MM.1S (cell line): ENCODE data around the gene ARHGEF7.

ENCODE experiments used
- DNase-seq: peaks from one replicate; pipeline ENCODE4 v3.0.0-alpha.2; 2015
- H2AFZ ChIP-seq: fragments of 300-600 bp; sonication (generic); 2 replicates; pipeline ENCODE4 v1.6.0; 2016; ENCODE audit warnings: antibody characterized with exemption, low read length
- H3F3A ChIP-seq: fragments of 300-600 bp; sonication (generic); 2 replicates; pipeline ENCODE4 v1.6.1; 2016; ENCODE audit warnings: mild to moderate bottlenecking, antibody characterized with exemption, low read length, moderate library complexity, mixed read lengths; ENCODE audit not compliant: insufficient read depth
- H3K27ac ChIP-seq: fragments of 300-600 bp; sonication (generic); 2 replicates; pipeline ENCODE4 v1.5.1; 2016; ENCODE audit warnings: mild to moderate bottlenecking, low read length
- H3K27me3 ChIP-seq: fragments of 300-600 bp; sonication (generic); replicated peaks from 2 replicates; pipeline ENCODE4 v1.6.0; 2016; ENCODE audit warnings: low read length; ENCODE audit not compliant: insufficient read depth
- H3K36me3 ChIP-seq: fragments of 300-600 bp; sonication (generic); replicated peaks from 2 replicates; pipeline ENCODE4 v1.6.1; 2016; ENCODE audit warnings: mild to moderate bottlenecking, low read length, mixed read lengths; ENCODE audit not compliant: insufficient read depth
- H3K4me1 ChIP-seq: fragments of 300-600 bp; sonication (generic); 2 replicates; pipeline ENCODE4 v1.6.1; 2016; ENCODE audit warnings: low read length, mixed read lengths
- H3K4me2 ChIP-seq: fragments of 300-600 bp; sonication (generic); 2 replicates; pipeline ENCODE4 v1.6.0; 2016; ENCODE audit warnings: low read depth, low read length
- H3K4me3 ChIP-seq: fragments of 300-600 bp; sonication (generic); 2 replicates; pipeline ENCODE4 v1.5.1; 2016; ENCODE audit warnings: low read length, mixed read lengths
- H3K79me2 ChIP-seq: fragments of 300-600 bp; sonication (generic); 2 replicates; pipeline ENCODE4 v1.6.1; 2016; ENCODE audit warnings: mixed run types, low read length, mixed read lengths
- H3K9ac ChIP-seq: fragments of 300-600 bp; sonication (generic); 2 replicates; pipeline ENCODE4 v1.6.1; 2016; ENCODE audit warnings: low read length, mixed read lengths
- H3K9me2 ChIP-seq: fragments of 300-600 bp; sonication (generic); replicated peaks from 2 replicates; pipeline ENCODE4 v1.6.1; 2016; ENCODE audit warnings: mild to moderate bottlenecking, low read length, mixed read lengths; ENCODE audit not compliant: insufficient read depth
- H3K9me3 ChIP-seq: fragments of 300-600 bp; sonication (generic); replicated peaks from 2 replicates; pipeline ENCODE4 v1.6.1; 2016; ENCODE audit warnings: mild to moderate bottlenecking, low read length, mixed read lengths; ENCODE audit not compliant: insufficient read depth
- H4K20me1 ChIP-seq: fragments of 300-600 bp; sonication (generic); 2 replicates; pipeline ENCODE4 v1.6.1; 2016; ENCODE audit warnings: mild to moderate bottlenecking, low read length, moderate library complexity, mixed read lengths; ENCODE audit not compliant: insufficient read depth
- EZH2 ChIP-seq: fragments of 300-600 bp; sonication (generic); optimal IDR thresholded peaks from 2 replicates; pipeline ENCODE3; 2017; ENCODE audit warnings: low read depth, mild to moderate bottlenecking, antibody characterized with exemption, low read length, mixed read lengths
- EZH2phosphoT487 ChIP-seq: fragments of 300-600 bp; sonication (generic); IDR thresholded peaks from 2 replicates; pipeline ENCODE4 v1.6.1; 2018; ENCODE audit warnings: antibody characterized with exemption, low read length
- TF ChIP-seq, protein P1 (sequence below): fragments of 300-600 bp; sonication (generic); IDR thresholded peaks from 2 replicates; pipeline ENCODE4 v1.5.1; 2016; ENCODE audit warnings: antibody characterized with exemption, low read length, mixed read lengths

ARHGEF7 gene

DNA sequence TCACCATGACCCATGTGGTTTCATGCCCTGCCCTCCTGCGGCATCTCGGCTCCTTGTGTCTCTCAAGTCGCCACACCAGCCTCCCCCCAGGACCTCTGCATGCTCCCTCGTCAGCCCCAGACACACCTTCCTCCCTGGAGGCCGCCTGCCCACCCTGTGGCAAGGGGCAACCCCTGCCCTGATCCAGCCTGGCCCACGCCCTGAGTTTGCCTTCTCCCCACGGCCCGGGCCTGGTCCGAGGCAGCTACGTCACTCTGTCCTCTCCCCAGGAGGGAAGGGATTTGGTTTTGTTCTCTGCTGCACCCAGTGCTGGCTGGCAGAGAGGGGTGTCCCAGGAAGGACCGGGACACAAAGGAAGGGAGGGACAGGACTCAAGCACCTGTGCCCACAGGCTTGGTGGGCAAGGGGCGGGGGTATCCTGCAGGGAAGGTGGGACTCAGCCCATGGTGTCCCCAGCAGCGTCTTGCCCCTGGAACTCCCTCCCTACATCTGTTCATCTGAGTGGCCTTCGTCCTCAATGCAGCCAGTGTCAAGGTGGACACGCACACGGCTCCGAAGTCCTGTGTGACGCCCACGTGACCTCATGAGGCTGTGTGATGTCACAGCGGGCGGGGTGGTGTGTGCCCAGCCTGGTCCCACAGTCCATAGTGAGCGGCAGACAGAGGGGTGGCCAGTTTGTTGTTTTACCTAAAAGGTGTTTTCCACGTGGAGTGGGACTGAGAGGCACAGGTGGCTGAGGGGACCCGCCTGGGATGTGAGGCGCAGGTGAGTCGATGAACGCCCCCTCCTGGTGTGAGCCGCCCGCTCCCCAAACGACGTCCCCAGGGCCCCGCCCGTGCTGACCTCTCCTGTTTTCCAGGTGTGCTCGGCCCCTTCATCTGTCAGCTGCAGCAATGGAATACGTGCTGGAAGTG is 205.1 kb downstream of the ARHGEF7 start, which contains the start of gene TEX29:
TSS of gene TEX29 (plus strand) at position 645 of the 914 bp plus-strand sequence. CDS start at position 894, 249 bp downstream.
- DNase-seq = no peak
- Histone ChIP-seq H3K9ac (no peak within 1 kb of the TSS), H3K27me3 (no peaks in the 10 kb centered on the region), H3K9me2 (no peaks in the 10 kb centered on the region), H2AFZ (no peak within 1 kb of the TSS), H3K4me2 (no peak within 1 kb of the TSS), H3K79me2 (no peaks in the 10 kb centered on the region), H3K36me3 (no peaks in the 10 kb centered on the region), H3K9me3 (no peaks in the 10 kb centered on the region), H3K4me1 (no peaks in the 10 kb centered on the region), H3K4me3 (no peak within 1 kb of the TSS), H3F3A (no peaks in the 10 kb centered on the region), H3K27ac (no peak within 1 kb of the TSS), H4K20me1 (no peaks in the 10 kb centered on the region)
- TF ChIP-seq, protein P1, sequence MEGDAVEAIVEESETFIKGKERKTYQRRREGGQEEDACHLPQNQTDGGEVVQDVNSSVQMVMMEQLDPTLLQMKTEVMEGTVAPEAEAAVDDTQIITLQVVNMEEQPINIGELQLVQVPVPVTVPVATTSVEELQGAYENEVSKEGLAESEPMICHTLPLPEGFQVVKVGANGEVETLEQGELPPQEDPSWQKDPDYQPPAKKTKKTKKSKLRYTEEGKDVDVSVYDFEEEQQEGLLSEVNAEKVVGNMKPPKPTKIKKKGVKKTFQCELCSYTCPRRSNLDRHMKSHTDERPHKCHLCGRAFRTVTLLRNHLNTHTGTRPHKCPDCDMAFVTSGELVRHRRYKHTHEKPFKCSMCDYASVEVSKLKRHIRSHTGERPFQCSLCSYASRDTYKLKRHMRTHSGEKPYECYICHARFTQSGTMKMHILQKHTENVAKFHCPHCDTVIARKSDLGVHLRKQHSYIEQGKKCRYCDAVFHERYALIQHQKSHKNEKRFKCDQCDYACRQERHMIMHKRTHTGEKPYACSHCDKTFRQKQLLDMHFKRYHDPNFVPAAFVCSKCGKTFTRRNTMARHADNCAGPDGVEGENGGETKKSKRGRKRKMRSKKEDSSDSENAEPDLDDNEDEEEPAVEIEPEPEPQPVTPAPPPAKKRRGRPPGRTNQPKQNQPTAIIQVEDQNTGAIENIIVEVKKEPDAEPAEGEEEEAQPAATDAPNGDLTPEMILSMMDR = no peak
- TF ChIP-seq EZH2 (no peak), EZH2phosphoT487 (no peak)

DNA sequence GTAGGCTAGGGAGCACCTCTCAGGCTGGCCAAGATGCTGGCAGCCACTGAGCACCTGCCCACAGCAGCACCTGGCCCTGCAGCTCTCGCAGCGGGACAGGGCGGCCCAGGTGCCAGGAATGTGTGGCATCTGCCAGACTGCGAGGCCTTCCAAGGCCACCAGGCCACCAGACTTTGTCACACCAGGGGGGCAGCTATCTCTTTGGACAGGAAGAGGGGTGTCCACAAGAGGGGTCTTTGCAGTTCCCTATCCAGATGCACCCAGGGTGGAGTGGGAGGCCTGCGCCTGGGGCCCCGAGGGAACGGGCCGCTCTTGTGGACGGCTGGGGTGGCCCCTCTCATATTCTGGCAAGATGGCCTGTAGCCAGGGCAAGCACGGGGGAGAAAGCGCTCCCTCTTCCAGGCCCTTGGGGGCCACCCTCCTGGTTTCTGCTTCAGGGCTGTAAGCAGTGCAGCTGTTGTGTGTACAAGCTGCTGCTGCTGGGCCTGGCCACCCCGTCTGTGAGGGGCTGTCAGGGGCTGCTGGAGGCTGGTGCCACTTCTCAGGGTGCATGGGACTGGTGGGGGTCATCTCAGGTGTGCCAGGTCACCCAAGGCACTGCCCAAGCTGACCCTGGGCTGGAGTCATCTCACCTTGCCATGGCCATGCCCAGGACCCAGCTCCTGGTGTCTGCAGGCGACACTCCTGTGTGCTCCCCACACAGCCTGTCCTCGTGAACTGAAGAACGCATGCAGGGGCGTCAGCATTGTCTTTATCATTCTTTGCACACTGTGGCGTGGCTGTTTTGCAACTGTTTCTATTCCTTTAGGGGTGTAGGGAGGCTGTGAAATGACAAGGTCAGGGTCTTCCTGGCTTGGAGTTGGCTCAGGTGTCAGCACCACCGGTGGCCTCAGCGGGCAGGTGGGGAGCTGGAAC is 207.1 kb downstream of the ARHGEF7 start:
- no peaks in the 10 kb centered on the region for H3K9me3 ChIP-seq
- no peaks in the 10 kb centered on the region for H3F3A ChIP-seq
- no peaks in the 10 kb centered on the region for H4K20me1 ChIP-seq
- TF ChIP-seq, protein P1 = no peak
- TF ChIP-seq EZH2phosphoT487 = no peak
- no peak for TF ChIP-seq EZH2
- H3K27ac ChIP-seq = no peak overlapping the region
- H3K4me1 ChIP-seq = no peaks in the 10 kb centered on the region
- H3K4me2 ChIP-seq = no peak overlapping the region
- H3K27me3 ChIP-seq = no peaks in the 10 kb centered on the region
- H3K36me3 ChIP-seq = no peaks in the 10 kb centered on the region
- no peaks in the 10 kb centered on the region for H3K79me2 ChIP-seq
- H2AFZ ChIP-seq = no peak overlapping the region
- H3K9ac ChIP-seq = no peak overlapping the region
- H3K4me3 ChIP-seq = no peak overlapping the region
- no peak for DNase-seq
- no peaks in the 10 kb centered on the region for H3K9me2 ChIP-seq

DNA sequence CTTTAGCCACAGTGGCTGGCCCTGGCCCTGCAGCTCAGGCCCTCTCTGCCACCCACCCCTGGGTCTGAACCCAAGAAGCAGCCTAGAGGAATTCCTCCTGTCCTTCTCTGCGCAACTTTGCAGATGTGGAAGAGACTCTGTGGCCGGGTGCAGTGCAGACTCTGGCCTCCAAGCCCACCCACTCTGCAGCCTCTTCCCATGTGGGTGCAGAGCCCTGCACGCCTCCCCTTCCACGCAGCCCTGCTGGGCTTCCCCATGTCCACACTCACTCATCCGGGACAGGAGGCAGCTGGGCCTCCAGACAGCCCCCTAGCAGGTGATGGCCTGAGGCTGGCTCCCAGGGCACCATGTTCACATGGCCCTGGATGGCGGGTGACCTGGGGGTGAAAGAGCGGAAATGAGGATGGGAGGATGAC is 207.8 kb downstream of the ARHGEF7 start:
- H2AFZ ChIP-seq = no peak overlapping the region
- TF ChIP-seq, protein P1 = no peak
- no peak for TF ChIP-seq EZH2
- TF ChIP-seq EZH2phosphoT487 = no peak
- H3K4me3 ChIP-seq = no peak overlapping the region
- H3F3A ChIP-seq = no peaks in the 10 kb centered on the region
- H3K9me2 ChIP-seq = no peaks in the 10 kb centered on the region
- H3K9ac ChIP-seq = no peak overlapping the region
- no peaks in the 10 kb centered on the region for H3K9me3 ChIP-seq
- no peaks in the 10 kb centered on the region for H4K20me1 ChIP-seq
- no peak for DNase-seq
- H3K27me3 ChIP-seq = no peaks in the 10 kb centered on the region
- H3K4me1 ChIP-seq = no peaks in the 10 kb centered on the region
- no peaks in the 10 kb centered on the region for H3K79me2 ChIP-seq
- no peak overlapping the region for H3K27ac ChIP-seq
- H3K36me3 ChIP-seq = no peaks in the 10 kb centered on the region
- H3K4me2 ChIP-seq = no peak overlapping the region
